NB4 (cell line): Measurements from ENCODE around the gene NEMF.

Experiments
- DNase-seq: peaks from one replicate; pipeline ENCODE4 v3.0.0; 2010; ENCODE audit warnings: low read depth
- H3K4me3 ChIP-seq: one replicate; pipeline ENCODE4 v1.5.1; 2011; ENCODE audit warnings: mild to moderate bottlenecking, low read depth, low read length, moderate library complexity
- CTCF ChIP-seq: IDR thresholded peaks from one replicate; pipeline ENCODE4 v1.5.1; 2012; ENCODE audit warnings: low read depth, low read length
- MAX ChIP-seq: IDR thresholded peaks from 2 replicates; pipeline ENCODE4 v1.6.1; 2011; ENCODE audit warnings: low read depth, low read length
- MYC ChIP-seq: IDR thresholded peaks from 2 replicates; pipeline ENCODE4 v1.6.1; 2011; ENCODE audit warnings: low read depth, low read length
- POLR2A ChIP-seq: IDR thresholded peaks from 2 replicates; pipeline ENCODE4 v1.6.1; 2011; ENCODE audit warnings: mild to moderate bottlenecking; ENCODE audit not compliant: insufficient read length; ENCODE audit errors: extremely low read depth

Gene NEMF

GRCh38 chr14:49892301-49892635 lies 39.7 kb upstream of the NEMF start:
- peak; percentile 85 for DNase-seq

GRCh38 chr14:49888293-49888692 lies 35.7 kb upstream of the NEMF start:
- no peak for TF ChIP-seq MAX
- TF ChIP-seq MYC = no peak
- no peak for TF ChIP-seq POLR2A
- TF ChIP-seq CTCF = no peak
- H3K4me3 ChIP-seq = no peak overlapping the region
- no peak for DNase-seq

More at GRCh38 chr14:49892301-49892635, 39.7 kb upstream of the NEMF start:
- TF ChIP-seq POLR2A (no peak), MYC (peak; percentile 94), MAX (peak; percentile 96), CTCF (no peak)
- peak overlapping the region; percentile 97 for H3K4me3 ChIP-seq

GRCh38 chr14:49886523-49886922 lies 33.9 kb upstream of the NEMF start:
- no peak for DNase-seq
- H3K4me3 ChIP-seq = no peak overlapping the region
- TF ChIP-seq POLR2A = no peak

GRCh38 chr14:49882826-49883694 lies 30.5 kb upstream of the NEMF start:
- peak; percentile 57 for DNase-seq
- no peak overlapping the region for H3K4me3 ChIP-seq
- no peak for TF ChIP-seq CTCF

- TF ChIP-seq POLR2A = no peak
- TF ChIP-seq MAX = no peak
- TF ChIP-seq CTCF = no peak
- no peak for TF ChIP-seq MYC
- no peak for DNase-seq
- H3K4me3 ChIP-seq = no peak overlapping the region
Observed at GRCh38 chr14:49881350-49882001, 28.9 kb upstream of the NEMF start.

GRCh38 chr14:49880267-49881064 lies 27.9 kb upstream of the NEMF start:
- no peak for DNase-seq
- H3K4me3 ChIP-seq = no peak overlapping the region
- no peak for TF ChIP-seq MAX
- no peak for TF ChIP-seq CTCF
- no peak for TF ChIP-seq POLR2A
- no peak for TF ChIP-seq MYC
